A549 (cell line): ENCODE measurements around the gene MRPL42. TPM values are rescaled to one million over a fixed set of nuclear protein-coding genes. Genes with fewer than 3 reads are reported as not detected.

Experiments
- ATAC-seq, 2 experiments: fragments of 200-7000 bp in 1 of 2; fragments of >200 bp in 1 of 2; cut with Nextera tagmentation in 1 of 2; cut with Tn5 transposase in 1 of 2; 3 replicates each; pipeline versions ENCODE4 v1.8.0 to v1.9.1; 2018 to 2020; ENCODE audit warnings: mild to moderate bottlenecking in 1 of 2, moderate library complexity in 1 of 2
- CTCF ChIA-PET: fragments of 300-600 bp; sonication (Branson Sonifier 250); formaldehyde crosslinking; extraction: SDS; loops from one replicate; lab custom pipeline; 2021; ENCODE audit warnings: antibody characterized with exemption, inconsistent platforms; lab: Yijun Ruan, JAX
- POLR2A ChIA-PET: fragments of 350-600 bp; formaldehyde crosslinking; extraction: SDS; loops from one replicate; lab custom pipeline; 2021; ENCODE audit warnings: antibody characterized with exemption, inconsistent platforms; lab: Yijun Ruan, JAX
- DNase-seq, 2 experiments: peaks; one replicate each; pipeline versions ENCODE4 v3.0.0 to v3.0.0-alpha.2; 2011 to 2016; ENCODE audit warnings: low read depth in 1 of 2, low spot score in 1 of 2
- FAIRE-seq: peaks from 2 replicates; lab custom pipeline; 2011; peaks lifted over from hg19 to GRCh38; lab: Jason Lieb, UNC
- H3K27ac ChIP-seq, 2 experiments: fragments of >200 bp; sonication (Bioruptor Twin); formaldehyde crosslinking; 3 replicates each; pipeline ENCODE4 v1.5.1; 2016 to 2017
- H3K4me1 ChIP-seq: fragments of >200 bp; sonication (Bioruptor Twin); formaldehyde crosslinking; 3 replicates; pipeline ENCODE4 v1.6.1; 2016
- H3K4me2 ChIP-seq: fragments of >200 bp; sonication (Bioruptor Twin); formaldehyde crosslinking; 3 replicates; pipeline ENCODE4 v1.6.1; 2016
- H3K4me3 ChIP-seq: fragments of >200 bp; sonication (Bioruptor Twin); formaldehyde crosslinking; 3 replicates; pipeline ENCODE4 v1.5.1; 2016
- H3K9me3 ChIP-seq: fragments of >200 bp; sonication (Bioruptor Twin); formaldehyde crosslinking; 3 replicates; pipeline ENCODE4 v1.6.1; 2016
- BCL3 ChIP-seq: fragments of >200 bp; sonication (Bioruptor Twin); formaldehyde crosslinking; IDR thresholded peaks from 3 replicates; pipeline ENCODE4 v1.6.1; 2016
- CBX8 ChIP-seq: fragments of 200-600 bp; sonication (generic); IDR thresholded peaks from 2 replicates; pipeline ENCODE4 v1.6.1; 2016
- CEBPB ChIP-seq, 2 experiments: fragments of >200 bp in 1 of 2; sonication (Bioruptor Twin) in 1 of 2; formaldehyde crosslinking in 1 of 2; IDR thresholded peaks; 2 replicates each; pipeline ENCODE4 v1.6.1; 2012 to 2016
- E2F6 ChIP-seq: IDR thresholded peaks from 2 replicates; pipeline ENCODE4 v1.6.1; 2012; ENCODE audit warnings: low read depth, borderline replicate concordance
- EHF ChIP-seq: fragments of 250-450 bp; sonication (Bioruptor Pico); IDR thresholded peaks from 2 replicates; pipeline ENCODE4 v1.5.0; 2020; ENCODE audit warnings: mild to moderate bottlenecking
- EHMT2 ChIP-seq: fragments of 200-600 bp; sonication (generic); IDR thresholded peaks from 2 replicates; pipeline ENCODE4 v1.6.1; 2016; ENCODE audit warnings: antibody characterized with exemption, low read depth, mild to moderate bottlenecking, moderate library complexity
- FOSB ChIP-seq: fragments of 250-450 bp; sonication (Bioruptor Pico); IDR thresholded peaks from 2 replicates; pipeline ENCODE4 v1.5.0; 2020; ENCODE audit warnings: mild to moderate bottlenecking, moderate library complexity
- FOSL2 ChIP-seq, 2 experiments: fragments of 450-650 bp in 1 of 2; fragments of >200 bp in 1 of 2; sonication (Bioruptor Twin) in 1 of 2; formaldehyde crosslinking; IDR thresholded peaks; 2 replicates each; pipeline versions ENCODE4 v1.5.0 to v1.6.1; 2016 to 2020; ENCODE audit warnings: mild to moderate bottlenecking in 1 of 2, moderate library complexity in 1 of 2
- GATA3 ChIP-seq: IDR thresholded peaks from 2 replicates; pipeline ENCODE4 v1.6.1; 2012; ENCODE audit warnings: borderline replicate concordance
- HEYL ChIP-seq: fragments of 250-450 bp; sonication (Bioruptor Pico); IDR thresholded peaks from 2 replicates; pipeline ENCODE4 v1.8.0; 2021; ENCODE audit warnings: mild to moderate bottlenecking, moderate library complexity
- HMGXB4 ChIP-seq: fragments of 250-450 bp; sonication (Bioruptor Pico); IDR thresholded peaks from 2 replicates; pipeline ENCODE4 v1.5.0; 2021; ENCODE audit warnings: mild to moderate bottlenecking, moderate library complexity, borderline replicate concordance
- HOXB5 ChIP-seq: fragments of 250-450 bp; sonication (Bioruptor Pico); IDR thresholded peaks from 2 replicates; pipeline ENCODE4 v1.5.0; 2020; ENCODE audit warnings: mild to moderate bottlenecking, moderate library complexity
- JUN ChIP-seq, 2 experiments: fragments of >200 bp; sonication (Bioruptor Twin); formaldehyde crosslinking; IDR thresholded peaks; 2 replicates in 1 of 2; 3 replicates in 1 of 2; pipeline ENCODE4 v1.6.1; 2016 to 2017
- JUNB ChIP-seq: fragments of >200 bp; sonication (Bioruptor Twin); formaldehyde crosslinking; IDR thresholded peaks from 2 replicates; pipeline ENCODE4 v1.6.1; 2016
- KDM1A ChIP-seq: fragments of 200-600 bp; sonication (generic); IDR thresholded peaks from 2 replicates; pipeline ENCODE4 v1.6.1; 2016; ENCODE audit warnings: low read depth, mild to moderate bottlenecking
- KDM5A ChIP-seq: fragments of 200-600 bp; sonication (generic); IDR thresholded peaks from 2 replicates; pipeline ENCODE4 v1.6.1; 2016; ENCODE audit warnings: antibody characterized with exemption, mild to moderate bottlenecking
- MAX ChIP-seq: IDR thresholded peaks from 2 replicates; pipeline ENCODE4 v1.6.1; 2012
- MYC ChIP-seq: IDR thresholded peaks from 2 replicates; pipeline ENCODE4 v1.6.1; 2012; ENCODE audit warnings: mild to moderate bottlenecking, inconsistent platforms, low read length, improper control_type of control experiment, borderline replicate concordance
- NR3C1 ChIP-seq: fragments of >200 bp; sonication (Bioruptor Twin); formaldehyde crosslinking; IDR thresholded peaks from 3 replicates; pipeline ENCODE4 v1.6.1; 2017
- PHF8 ChIP-seq: fragments of 200-600 bp; sonication (generic); IDR thresholded peaks from 2 replicates; pipeline ENCODE4 v1.6.1; 2016; ENCODE audit warnings: low read depth, mild to moderate bottlenecking, antibody characterized with exemption, moderate library complexity, borderline replicate concordance
- POLR2A ChIP-seq: IDR thresholded peaks from 2 replicates; pipeline ENCODE4 v1.6.1; 2012; ENCODE audit warnings: mild to moderate bottlenecking, low read length
- POLR2AphosphoS2 ChIP-seq: conservative IDR thresholded peaks from 2 replicates; pipeline ENCODE4 v1.6.1; 2012; ENCODE audit warnings: low read length, improper control_type of control experiment, inconsistent platforms
- RAD21 ChIP-seq, 2 experiments: fragments of >200 bp in 1 of 2; sonication (Bioruptor Twin) in 1 of 2; formaldehyde crosslinking in 1 of 2; IDR thresholded peaks in 1 of 2; conservative IDR thresholded peaks in 1 of 2; 2 replicates in 1 of 2; 3 replicates in 1 of 2; pipeline ENCODE4 v1.6.1; 2012 to 2018; ENCODE audit warnings: inconsistent platforms in 1 of 2
- RCOR1 ChIP-seq: fragments of 150-350 bp; IDR thresholded peaks from 2 replicates; pipeline ENCODE4 v1.6.1; 2014; ENCODE audit warnings: antibody characterized with exemption, low read length, low read depth
- RFX5 ChIP-seq: fragments of 450-650 bp; IDR thresholded peaks from 2 replicates; pipeline ENCODE4 v1.7.1; 2014; ENCODE audit warnings: antibody characterized with exemption, mild to moderate bottlenecking, moderate library complexity
- SMC3 ChIP-seq: fragments of >200 bp; sonication (Bioruptor Twin); formaldehyde crosslinking; IDR thresholded peaks from 3 replicates; pipeline ENCODE4 v1.6.1; 2018; ENCODE audit warnings: inconsistent platforms
- TFCP2L1 ChIP-seq: fragments of 250-450 bp; sonication (Bioruptor Pico); IDR thresholded peaks from 2 replicates; pipeline ENCODE4 v1.5.0; 2021; ENCODE audit warnings: mild to moderate bottlenecking
- TP53 ChIP-seq: fragments of 250-450 bp; sonication (Bioruptor Pico); IDR thresholded peaks from 2 replicates; pipeline ENCODE4 v1.5.0; 2021; ENCODE audit warnings: mild to moderate bottlenecking, moderate library complexity
- USF2 ChIP-seq: fragments of 450-650 bp; IDR thresholded peaks from 2 replicates; pipeline ENCODE4 v1.6.1; 2014; ENCODE audit warnings: antibody characterized with exemption
- ZFP36 ChIP-seq: fragments of 450-650 bp; IDR thresholded peaks from 2 replicates; pipeline ENCODE4 v1.6.1; 2014; ENCODE audit warnings: borderline replicate concordance; ENCODE audit not compliant: partially characterized antibody
- ZNF302 ChIP-seq: fragments of 250-450 bp; sonication (Bioruptor Pico); IDR thresholded peaks from 2 replicates; pipeline ENCODE4 v1.9.0; 2021; ENCODE audit warnings: inconsistent platforms, mild to moderate bottlenecking, moderate library complexity
- ZSCAN20 ChIP-seq: fragments of 250-450 bp; sonication (Bioruptor Pico); IDR thresholded peaks from 2 replicates; pipeline ENCODE4 v1.8.0; 2022; ENCODE audit warnings: mild to moderate bottlenecking, moderate library complexity
- WGBS: methylation state at CpG from one replicate; pipeline ENCODE4 v1.1.6; 2017; ENCODE audit errors: missing lambda C conversion rate; 5-methylcytosine and 5-hydroxymethylcytosine counted together
- polyA minus RNA-seq: library from RNA; depleted of rRNA, polyadenylated mRNA; stranded (reverse); fragments of >200 nt; gene quantifications from 2 replicates; pipeline ENCODE4 v1.2.3, GENCODE V29; 2011; rRNA and poly(A)+ RNA removed
- polyA plus RNA-seq, 4 experiments: library from polyadenylated mRNA; depleted of rRNA in 3 of 4; stranded (reverse); fragments of >200 nt; fragmentation: RNase III in 1 of 4; extraction: RNeasy Plus Mini Kit Qiagen cat#74134 plus additional on column Dnase treatment in 1 of 4; gene quantifications; 2 replicates in 3 of 4; 3 replicates in 1 of 4; pipeline ENCODE4 v1.2.3, GENCODE V29; 2011 to 2017
- TF ChIP-seq, protein P1 (sequence below): fragments of >200 bp; sonication (Bioruptor Twin); formaldehyde crosslinking; IDR thresholded peaks from 3 replicates; pipeline ENCODE4 v1.5.1; 2016

The MRPL42 gene
- polyA plus RNA-seq (2011; rRNA removed) (190 and 201 TPM in 2 replicates), polyA plus RNA-seq (2017; fragmentation: RNase III; extraction: RNeasy Plus Mini Kit Qiagen cat#74134 plus additional on column Dnase treatment) (73.6 to 84.8 TPM (median 74.9 TPM) in 3 replicates), polyA minus RNA-seq (16.5 and 28.4 TPM in 2 replicates)
- polyA plus RNA-seq (2012; cell fraction: cytosol; rRNA removed) = 43.8 and 49.3 TPM in 2 replicates
- polyA plus RNA-seq (2012; cell fraction: nucleus; rRNA removed) = 11.5 and 25.7 TPM in 2 replicates

GRCh38 chr12:93467351-93468007 lies at the start of gene MRPL42:
TSS of gene MRPL42 (plus strand) at chr12:93467514. CDS start at chr12:93469286, 1,772 bp downstream.
- no peak for FAIRE-seq
- CTCF ChIA-PET = interaction anchor here (0.6 to 3.3 kb wide), 20 partner anchors 9 to 636 kb away, joined by 3 to 10 read pairs (median 3); partner anchors contain the start of gene UBE2N
- no peaks in the 10 kb centered on the region for H3K9me3 ChIP-seq
- H3K4me1 ChIP-seq = peaks cover 14% of the 10 kb centered on the region; the same call in 2 of the 3 replicates
- peak within 1 kb of the TSS; percentile 87 to 93 for H3K27ac ChIP-seq
- 1% methylated on average over 36 of the region's 36 CpGs for whole genome bisulfite sequencing
- peak; percentile 84 to 94 for DNase-seq
- ATAC-seq = peak; percentile 95 to 97
- peak within 1 kb of the TSS; percentile 81 for H3K4me2 ChIP-seq
- peak within 1 kb of the TSS; percentile 79 for H3K4me3 ChIP-seq
- POLR2A ChIA-PET = interaction anchor here (0.6 to 1.6 kb wide), 7 partner anchors 9 to 635 kb away, joined by 3 to 10 read pairs (median 4); partner anchors contain the start of gene UBE2N
- TF ChIP-seq FOSB = no peak
- TF ChIP-seq RCOR1 = no peak
- TF ChIP-seq USF2 = no peak
- no peak for TF ChIP-seq HOXB5 (CRISPR knock-in tag)
- 0 out of 3 replicates have a peak, but pooled peaks have one; percentile 18 for TF ChIP-seq SMC3
- TF ChIP-seq RFX5 = no peak
- no peak for TF ChIP-seq NR3C1
- TF ChIP-seq POLR2A = peak; percentile 86
- TF ChIP-seq E2F6 = peak; percentile 51; the same call in 1 of the 2 replicates
- peak; percentile 51; the same call in 1 of the 2 replicates for TF ChIP-seq KDM5A
- TF ChIP-seq EHF (CRISPR knock-in tag) = no peak
- no peak for TF ChIP-seq CEBPB (IDR thresholded peaks at IDR 0.05)
- TF ChIP-seq ZSCAN20 (CRISPR knock-in tag) = no peak
- no peak for TF ChIP-seq ZFP36
- TF ChIP-seq BCL3 = peak; percentile 83; the same call in 2 of the 3 replicates
- no peak for TF ChIP-seq FOSL2 (IDR thresholded peaks at IDR 0.05)
- peak; percentile 18; the same call in 1 of the 2 replicates for TF ChIP-seq FOSL2 (CRISPR knock-in tag; IDR thresholded peaks at IDR 0.05)
- no peak for TF ChIP-seq JUNB
- TF ChIP-seq RAD21 (conservative IDR thresholded peaks at IDR 0.05 in 1 of 2, IDR thresholded peaks at IDR 0.05 in 1 of 2) = peak in 1 of 2 experiments; percentile 39; a peak in 1 of 5 replicates
- peak; percentile 95 for TF ChIP-seq MYC
- no peak for TF ChIP-seq CBX8
- TF ChIP-seq HEYL (CRISPR knock-in tag) = no peak
- TF ChIP-seq MAX = peak; percentile 99
- TF ChIP-seq, protein P1, sequence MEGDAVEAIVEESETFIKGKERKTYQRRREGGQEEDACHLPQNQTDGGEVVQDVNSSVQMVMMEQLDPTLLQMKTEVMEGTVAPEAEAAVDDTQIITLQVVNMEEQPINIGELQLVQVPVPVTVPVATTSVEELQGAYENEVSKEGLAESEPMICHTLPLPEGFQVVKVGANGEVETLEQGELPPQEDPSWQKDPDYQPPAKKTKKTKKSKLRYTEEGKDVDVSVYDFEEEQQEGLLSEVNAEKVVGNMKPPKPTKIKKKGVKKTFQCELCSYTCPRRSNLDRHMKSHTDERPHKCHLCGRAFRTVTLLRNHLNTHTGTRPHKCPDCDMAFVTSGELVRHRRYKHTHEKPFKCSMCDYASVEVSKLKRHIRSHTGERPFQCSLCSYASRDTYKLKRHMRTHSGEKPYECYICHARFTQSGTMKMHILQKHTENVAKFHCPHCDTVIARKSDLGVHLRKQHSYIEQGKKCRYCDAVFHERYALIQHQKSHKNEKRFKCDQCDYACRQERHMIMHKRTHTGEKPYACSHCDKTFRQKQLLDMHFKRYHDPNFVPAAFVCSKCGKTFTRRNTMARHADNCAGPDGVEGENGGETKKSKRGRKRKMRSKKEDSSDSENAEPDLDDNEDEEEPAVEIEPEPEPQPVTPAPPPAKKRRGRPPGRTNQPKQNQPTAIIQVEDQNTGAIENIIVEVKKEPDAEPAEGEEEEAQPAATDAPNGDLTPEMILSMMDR = peak; percentile 92
- 0 out of 2 replicates have a peak, but pooled peaks have one; percentile 70 for TF ChIP-seq TFCP2L1 (CRISPR knock-in tag)
- no peak for TF ChIP-seq EHMT2
- TF ChIP-seq GATA3 = no peak
- TF ChIP-seq PHF8 = peak; percentile 91
- no peak for TF ChIP-seq ZNF302 (CRISPR knock-in tag)
- TF ChIP-seq JUN (IDR thresholded peaks at IDR 0.05) = peak; percentile 83 to 94; a peak in 4 of 5 replicates
- no peak for TF ChIP-seq POLR2AphosphoS2
- TF ChIP-seq HMGXB4 (CRISPR knock-in tag) = peak; percentile 97
- no peak for TF ChIP-seq TP53 (CRISPR knock-in tag)
- TF ChIP-seq KDM1A = no peak
